Endothelial cell of umbilical vein (primary cell): Measurements from ENCODE around the gene GRHPR.

Experiments used
- CTCF ChIP-seq, 2 donors: IDR thresholded peaks; 1 replicate in 1 of 2; 2 replicates in 1 of 2; pipeline ENCODE4 v1.5.1; 2011; ENCODE audit warnings: low read length in 2 of 2, mild to moderate bottlenecking in 2 of 2, moderate library complexity in 2 of 2, control low read depth in 1 of 2, inconsistent platforms in 1 of 2, low read depth in 1 of 2; ENCODE audit not compliant: insufficient read depth in 1 of 2; ENCODE audit errors: extremely low read depth in 1 of 2
- EZH2 ChIP-seq: IDR thresholded peaks from 2 replicates; pipeline ENCODE4 v1.6.1; 2012; ENCODE audit warnings: borderline replicate concordance, low read depth, mild to moderate bottlenecking, moderate library complexity, low read length, inconsistent platforms; ENCODE audit not compliant: severe bottlenecking
- FOS ChIP-seq: IDR thresholded peaks from 2 replicates; pipeline ENCODE4 v1.6.1; 2011; ENCODE audit warnings: mild to moderate bottlenecking, low read length, moderate library complexity, borderline replicate concordance; ENCODE audit not compliant: insufficient read depth
- GATA2 ChIP-seq: IDR thresholded peaks from 2 replicates; pipeline ENCODE4 v1.7.0; 2011; ENCODE audit warnings: low read depth, mild to moderate bottlenecking, moderate library complexity, mixed read lengths, low read length; ENCODE audit not compliant: insufficient read length, insufficient read depth
- MAX ChIP-seq: IDR thresholded peaks from 2 replicates; pipeline ENCODE4 v1.6.1; 2011; ENCODE audit not compliant: insufficient read depth, insufficient read length
- MYC ChIP-seq: IDR thresholded peaks from one replicate; pipeline ENCODE4 v1.6.1; 2011; ENCODE audit warnings: mild to moderate bottlenecking, low read depth, low read length
- POLR2A ChIP-seq: IDR thresholded peaks from 2 replicates; pipeline ENCODE4 v1.6.1; 2012; ENCODE audit warnings: low read depth, mild to moderate bottlenecking, control low read depth, low read length
- POLR2AphosphoS5 ChIP-seq: IDR thresholded peaks from 2 replicates; pipeline ENCODE4 v1.6.1; 2012; ENCODE audit warnings: low read depth, mild to moderate bottlenecking, control low read depth, low read length, moderate library complexity; ENCODE audit not compliant: insufficient read depth

DNA sequence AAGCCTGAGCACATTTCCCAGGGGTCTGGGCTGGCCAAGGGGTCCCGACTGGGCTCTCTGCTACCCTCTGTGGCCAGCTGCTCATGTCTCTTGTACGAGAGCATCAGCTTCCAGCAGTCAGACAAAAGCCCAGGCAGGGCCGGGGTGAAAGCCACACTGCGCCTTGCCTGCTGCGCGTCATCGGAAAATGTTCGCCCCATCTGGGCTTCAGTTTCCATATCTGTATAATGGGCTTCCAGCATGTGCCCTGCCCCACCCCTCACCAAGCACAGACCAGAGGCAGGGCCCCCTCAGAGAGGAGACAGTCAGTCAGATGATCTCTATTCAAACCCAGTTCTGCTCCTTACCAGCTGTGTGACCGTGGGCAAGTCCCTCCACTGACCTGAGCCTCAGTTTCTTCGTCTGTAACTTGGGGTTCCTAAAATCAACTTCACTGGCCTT is 8.0 kb upstream of the GRHPR start:
- TF ChIP-seq CTCF (IDR thresholded peaks at IDR 0.05; ENCODE audit: extremely low read depth in 1 of 2, insufficient read depth in 1 of 2, low read depth in 1 of 2, low read length in 2 of 2): no peak
- TF ChIP-seq MAX: no peak
- TF ChIP-seq EZH2: no peak
- no peak for TF ChIP-seq GATA2
- no peak for TF ChIP-seq POLR2AphosphoS5
- no peak for TF ChIP-seq POLR2A
- no peak for TF ChIP-seq MYC
- TF ChIP-seq FOS: no peak
